Activated T-helper 2 cell treated with anti-CD3 and anti-CD28 coated beads, Interferon-gamma antibody, Interleukin-2, Interleukin-4, amounts not matched to agents 10 μg/mL and 5 μg/mL and 100 μg/mL, durations not matched to agents 14 hours and 24 hours and 36 hours (primary cell): ENCODE measurements around the gene FAM83D. TPM values are rescaled to one million over a fixed set of nuclear protein-coding genes. Genes with fewer than 3 reads are reported as not detected.
A peak's percentile ranks its signal among the peaks of the same experiment; 100 is the strongest.
"Not testable (repeated sequence)": the region's sequence is repeated elsewhere in the genome, so short reads cannot be mapped to it uniquely, and the experiment has no call there.

Source experiments
- DNase-seq: peaks from one replicate; pipeline ENCODE4 v3.0.0; 2021; ENCODE audit warnings: low spot score
- H3K27ac Mint-ChIP-seq: one replicate; pipeline ENCODE4 v1.8.0; 2021; ENCODE audit warnings: mixed read lengths
- H3K27me3 Mint-ChIP-seq: one replicate; pipeline ENCODE4 v1.8.0; 2021; ENCODE audit warnings: low read depth, mixed read lengths
- H3K36me3 Mint-ChIP-seq: one replicate; pipeline ENCODE4 v1.8.0; 2021; ENCODE audit warnings: low read depth, mixed read lengths
- H3K4me1 Mint-ChIP-seq: one replicate; pipeline ENCODE4 v1.8.0; 2021; ENCODE audit warnings: low read depth, mixed read lengths
- H3K4me3 Mint-ChIP-seq: one replicate; pipeline ENCODE4 v1.8.0; 2021; ENCODE audit warnings: low read depth, mild to moderate bottlenecking, moderate library complexity, mixed read lengths
- H3K9me3 Mint-ChIP-seq: one replicate; pipeline ENCODE4 v1.8.0; 2021; ENCODE audit warnings: mixed read lengths
- intact Hi-C: fragments of 100-400 bp; cut with micrococcal nuclease; formaldehyde crosslinking; loops from one replicate; pipeline ENCODE4 v1.15.1; 2023
- total RNA-seq: library from RNA; stranded (reverse); gene quantifications from 2 replicates; pipeline ENCODE4 v1.2.3, GENCODE V29; 2022

The FAM83D gene
- total RNA-seq, 1 donor from 2014 or later, result 15.6 TPM

GRCh38 chr20:38987777-38988176 is 61.6 kb downstream of the FAM83D start:
- Mint-ChIP-seq H3K27me3 (no peaks in the 10 kb centered on the region), H3K9me3 (no peaks in the 10 kb centered on the region), H3K4me3 (peak overlapping the region; percentile 18), H3K36me3 (peaks cover 34% of the 10 kb centered on the region), H3K27ac (peak overlapping the region; percentile 27), H3K4me1 (peaks cover 11% of the 10 kb centered on the region)
- intact Hi-C loops, result no loop called here
- DNase-seq, result no peak

GRCh38 chr20:38990728-38991127 is 64.5 kb downstream of the FAM83D start:
- Mint-ChIP-seq H3K4me3 (no peak overlapping the region), H3K27me3 (no peaks in the 10 kb centered on the region), H3K27ac (no peak overlapping the region), H3K9me3 (no peaks in the 10 kb centered on the region), H3K36me3 (peaks cover 40% of the 10 kb centered on the region), H3K4me1 (peaks cover 9% of the 10 kb centered on the region)
- intact Hi-C loops, result loop anchor here (10.0 kb wide), 1 partner anchor 54 kb away; no protein-coding TSS in a partner anchor
- DNase-seq, result no peak

GRCh38 chr20:38991814-38992704 is 65.8 kb downstream of the FAM83D start:
- DNase-seq, result no peak
- H3K4me3 Mint-ChIP-seq, result no peak overlapping the region
- no peaks in the 10 kb centered on the region for H3K9me3 Mint-ChIP-seq
- intact Hi-C loops, result loop anchor here (10.0 kb wide), 1 partner anchor 53 kb away; no protein-coding TSS in a partner anchor
- no peaks in the 10 kb centered on the region for H3K27me3 Mint-ChIP-seq
- H3K27ac Mint-ChIP-seq, result no peak overlapping the region
- peaks cover 11% of the 10 kb centered on the region for H3K4me1 Mint-ChIP-seq
- H3K36me3 Mint-ChIP-seq, result peaks cover 44% of the 10 kb centered on the region

GRCh38 chr20:38995536-38996044 is 69.4 kb downstream of the FAM83D start:
- Mint-ChIP-seq H3K27me3 (no peaks in the 10 kb centered on the region), H3K27ac (no peak overlapping the region), H3K4me1 (peaks cover 28% of the 10 kb centered on the region), H3K36me3 (peaks cover 50% of the 10 kb centered on the region), H3K9me3 (no peaks in the 10 kb centered on the region), H3K4me3 (no peak overlapping the region)
- DNase-seq, result no peak
- intact Hi-C loops, result loop anchor here (5.0 to 10.0 kb wide), 2 partner anchors 49 to 123 kb away; no protein-coding TSS in a partner anchor

- H3K27me3 Mint-ChIP-seq, H3K9me3 Mint-ChIP-seq, H3K4me3 Mint-ChIP-seq, H3K27ac Mint-ChIP-seq, DNase-seq: not testable (repeated sequence)
- peaks cover 53% of the 10 kb centered on the region for H3K36me3 Mint-ChIP-seq
- intact Hi-C loops, result loop anchor here (1.0 to 10.0 kb wide), 5 partner anchors 22 to 125 kb away; partner anchors contain the start of genes DHX35 and FAM83D
- peaks cover 28% of the 10 kb centered on the region for H3K4me1 Mint-ChIP-seq
These were observed 70.6 kb downstream of the FAM83D start for GRCh38 chr20:38996866-38997265.

GRCh38 chr20:38997622-38998021 is 71.4 kb downstream of the FAM83D start:
- Mint-ChIP-seq H3K4me3 (peak overlapping the region; percentile 38), H3K4me1 (peaks cover 28% of the 10 kb centered on the region), H3K9me3 (no peaks in the 10 kb centered on the region), H3K27ac (peak overlapping the region; percentile 63), H3K36me3 (peaks cover 55% of the 10 kb centered on the region), H3K27me3 (no peaks in the 10 kb centered on the region)
- peak; percentile 39 for DNase-seq
- intact Hi-C loops, result loop anchor here (1.0 to 10.0 kb wide), 5 partner anchors 22 to 125 kb away; partner anchors contain the start of genes DHX35 and FAM83D

- H3K27ac Mint-ChIP-seq, result peak overlapping the region; percentile 34
- no peaks in the 10 kb centered on the region for H3K27me3 Mint-ChIP-seq
- DNase-seq, result no peak
- H3K4me3 Mint-ChIP-seq, result peak overlapping the region; percentile 7
- intact Hi-C loops, result loop anchor here (5.0 to 10.0 kb wide), 2 partner anchors 46 to 127 kb away; no protein-coding TSS in a partner anchor
- no peaks in the 10 kb centered on the region for H3K9me3 Mint-ChIP-seq
- peaks cover 68% of the 10 kb centered on the region for H3K36me3 Mint-ChIP-seq
- peaks cover 28% of the 10 kb centered on the region for H3K4me1 Mint-ChIP-seq
These were observed 73.0 kb downstream of the FAM83D start for GRCh38 chr20:38999217-38999616.

GRCh38 chr20:38999965-39000910 is 74.0 kb downstream of the FAM83D start:
- Mint-ChIP-seq H3K27me3 (no peaks in the 10 kb centered on the region), H3K4me3 (no peak overlapping the region), H3K36me3 (peaks cover 65% of the 10 kb centered on the region), H3K27ac (no peak overlapping the region), H3K9me3 (no peaks in the 10 kb centered on the region), H3K4me1 (peaks cover 31% of the 10 kb centered on the region)
- DNase-seq, result no peak
- intact Hi-C loops, result loop anchor here (5.0 to 10.0 kb wide), 2 partner anchors 45 to 128 kb away; no protein-coding TSS in a partner anchor

Other genes starting within 250 kb of the FAM83D start
- not detected in 2 replicates for gene SLC32A1, start 201.9 kb upstream of the FAM83D start, total RNA-seq
- gene ACTR5, start 178.0 kb upstream of the FAM83D start, total RNA-seq, result 12.1 and 13.2 TPM in 2 replicates
- 109 and 111 TPM in 2 replicates for gene PPP1R16B, start 120.7 kb upstream of the FAM83D start, total RNA-seq
- 14.8 and 15.3 TPM in 2 replicates for gene DHX35, start 35.9 kb downstream of the FAM83D start, total RNA-seq